BE2C (cell line): ENCODE results near the gene FAM9C.

Experiments
- DNase-seq: peaks from one replicate; pipeline ENCODE4 v3.0.0-alpha.2; 2020
- H3K27me3 ChIP-seq: fragments of 250-450 bp; sonication (Bioruptor Pico); 2 replicates; pipeline ENCODE4 v1.5.1; 2020; ENCODE audit warnings: mild to moderate bottlenecking
- H3K36me3 ChIP-seq: fragments of 250-450 bp; sonication (Bioruptor Pico); 2 replicates; pipeline ENCODE4 v1.5.1; 2020; ENCODE audit warnings: mild to moderate bottlenecking
- H3K4me1 ChIP-seq: fragments of 250-450 bp; sonication (Bioruptor Pico); 2 replicates; pipeline ENCODE4 v1.5.1; 2020
- H3K4me3 ChIP-seq: 2 replicates; pipeline ENCODE4 v1.5.1; 2011; ENCODE audit warnings: low read depth, low read length
- H3K9me3 ChIP-seq: fragments of 250-450 bp; sonication (Bioruptor Pico); 2 replicates; pipeline ENCODE4 v1.5.1; 2020
- TF ChIP-seq, protein P1 (sequence below): IDR thresholded peaks from 2 replicates; pipeline ENCODE4 v1.5.1; 2012; ENCODE audit warnings: mild to moderate bottlenecking, low read depth, low read length

The FAM9C gene

DNA sequence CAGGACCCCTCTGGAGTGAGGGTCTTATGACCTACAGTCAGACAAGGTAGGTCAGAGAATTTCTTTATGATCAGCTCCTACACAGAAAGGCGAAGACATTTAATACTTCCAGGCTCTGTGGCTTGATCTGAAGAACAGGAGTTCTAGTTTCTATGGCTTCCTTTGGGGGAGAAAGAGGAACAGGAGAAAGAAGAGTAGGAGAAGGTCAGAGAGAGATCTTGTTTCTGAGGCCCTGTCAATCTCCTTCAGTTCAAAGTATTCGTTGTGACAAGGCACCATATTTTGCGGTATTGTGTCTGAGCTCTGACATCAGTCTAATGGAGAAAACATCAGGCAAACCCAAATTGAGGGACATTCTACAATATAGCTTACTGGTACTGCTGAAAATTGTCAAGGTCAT lies 52.8 kb downstream of the FAM9C start:
- H3K36me3 ChIP-seq = no peaks in the 10 kb centered on the region
- DNase-seq = no peak
- TF ChIP-seq, protein P1, sequence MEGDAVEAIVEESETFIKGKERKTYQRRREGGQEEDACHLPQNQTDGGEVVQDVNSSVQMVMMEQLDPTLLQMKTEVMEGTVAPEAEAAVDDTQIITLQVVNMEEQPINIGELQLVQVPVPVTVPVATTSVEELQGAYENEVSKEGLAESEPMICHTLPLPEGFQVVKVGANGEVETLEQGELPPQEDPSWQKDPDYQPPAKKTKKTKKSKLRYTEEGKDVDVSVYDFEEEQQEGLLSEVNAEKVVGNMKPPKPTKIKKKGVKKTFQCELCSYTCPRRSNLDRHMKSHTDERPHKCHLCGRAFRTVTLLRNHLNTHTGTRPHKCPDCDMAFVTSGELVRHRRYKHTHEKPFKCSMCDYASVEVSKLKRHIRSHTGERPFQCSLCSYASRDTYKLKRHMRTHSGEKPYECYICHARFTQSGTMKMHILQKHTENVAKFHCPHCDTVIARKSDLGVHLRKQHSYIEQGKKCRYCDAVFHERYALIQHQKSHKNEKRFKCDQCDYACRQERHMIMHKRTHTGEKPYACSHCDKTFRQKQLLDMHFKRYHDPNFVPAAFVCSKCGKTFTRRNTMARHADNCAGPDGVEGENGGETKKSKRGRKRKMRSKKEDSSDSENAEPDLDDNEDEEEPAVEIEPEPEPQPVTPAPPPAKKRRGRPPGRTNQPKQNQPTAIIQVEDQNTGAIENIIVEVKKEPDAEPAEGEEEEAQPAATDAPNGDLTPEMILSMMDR = no peak
- no peaks in the 10 kb centered on the region for H3K9me3 ChIP-seq
- H3K27me3 ChIP-seq = no peaks in the 10 kb centered on the region
- H3K4me3 ChIP-seq = no peak overlapping the region
- no peaks in the 10 kb centered on the region for H3K4me1 ChIP-seq

DNA sequence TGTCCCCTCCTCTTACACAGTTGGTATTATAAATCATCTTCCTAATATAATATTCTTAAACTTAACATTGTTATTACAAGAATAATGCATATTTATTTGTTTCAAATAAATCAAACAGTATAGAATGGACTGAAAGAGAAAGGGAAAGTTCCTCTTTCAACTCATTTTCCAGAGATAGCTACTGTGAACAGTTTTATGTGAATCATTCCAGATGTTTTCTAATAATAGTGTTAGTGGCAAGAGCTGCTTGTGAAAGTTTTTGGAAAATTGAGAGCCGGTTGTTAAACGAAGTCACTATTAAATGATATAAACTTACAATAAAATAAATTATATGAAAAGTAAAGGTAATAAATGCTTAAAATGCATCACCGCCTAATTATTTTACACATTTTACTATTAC lies 55.0 kb downstream of the FAM9C start:
- H3K4me3 ChIP-seq = no peak overlapping the region

DNA sequence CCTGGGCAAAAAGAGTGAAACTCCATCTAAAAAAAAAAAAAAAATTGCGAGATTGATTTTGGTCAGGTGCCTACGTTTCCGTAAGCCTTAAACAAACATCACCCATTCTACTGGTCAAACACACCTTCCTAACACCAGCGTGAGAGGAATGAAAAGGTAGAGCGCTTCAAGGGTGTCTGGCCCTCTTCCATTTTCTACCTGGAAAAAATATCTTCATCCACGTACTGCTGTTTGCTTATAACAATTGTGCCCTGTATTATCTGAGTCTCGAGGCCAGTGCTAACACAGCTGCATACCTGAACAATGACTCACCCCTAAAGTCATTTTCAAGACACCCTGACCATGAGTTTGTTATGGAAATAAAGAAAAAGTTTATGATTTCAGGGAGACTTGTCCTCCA lies 55.6 kb downstream of the FAM9C start:
- DNase-seq = no peak
- TF ChIP-seq, protein P1 = no peak
- no peaks in the 10 kb centered on the region for H3K27me3 ChIP-seq
- no peak overlapping the region for H3K4me3 ChIP-seq
- H3K9me3 ChIP-seq = no peaks in the 10 kb centered on the region
- H3K36me3 ChIP-seq = no peaks in the 10 kb centered on the region
- no peaks in the 10 kb centered on the region for H3K4me1 ChIP-seq

More for the DNA sequence above, 55.0 kb downstream of the FAM9C start:
- no peaks in the 10 kb centered on the region for H3K9me3 ChIP-seq
- no peak for DNase-seq
- TF ChIP-seq, protein P1 = no peak
- no peaks in the 10 kb centered on the region for H3K4me1 ChIP-seq
- H3K27me3 ChIP-seq = no peaks in the 10 kb centered on the region
- H3K36me3 ChIP-seq = no peaks in the 10 kb centered on the region

DNA sequence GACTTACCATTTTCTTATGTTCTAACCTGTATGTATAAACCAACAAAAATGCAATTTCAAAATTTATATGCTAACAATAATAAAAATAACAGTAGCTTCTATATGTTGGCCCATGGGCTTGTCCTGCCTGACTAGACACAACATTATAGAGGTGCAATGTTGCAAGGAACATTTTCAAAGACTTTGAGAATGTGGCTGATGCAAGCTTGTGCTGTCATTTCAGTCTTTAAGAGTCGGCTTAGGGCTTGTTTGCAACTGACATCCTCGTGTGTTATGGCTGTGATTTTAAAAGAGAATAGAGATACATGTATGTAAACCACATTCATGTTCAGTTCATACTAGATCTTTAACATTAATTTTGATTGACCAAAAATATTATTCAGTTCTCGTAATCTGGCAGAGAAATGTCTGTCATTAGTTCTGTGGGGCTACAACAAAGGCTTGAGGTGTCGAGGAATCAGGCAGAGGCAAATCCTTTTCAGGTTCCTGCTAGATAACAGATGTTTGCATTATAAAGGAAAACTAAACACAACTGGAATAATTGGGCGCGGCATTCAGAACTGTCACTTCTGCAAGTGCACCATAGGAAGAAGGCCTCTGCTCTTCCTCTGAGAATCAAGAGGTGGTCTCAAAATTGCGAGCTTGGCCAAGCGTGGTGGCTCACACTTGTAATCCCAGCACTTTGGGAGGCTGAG lies 56.4 kb downstream of the FAM9C start:
- TF ChIP-seq, protein P1 = no peak
- H3K9me3 ChIP-seq = no peaks in the 10 kb centered on the region
- no peaks in the 10 kb centered on the region for H3K4me1 ChIP-seq
- no peaks in the 10 kb centered on the region for H3K27me3 ChIP-seq
- no peak overlapping the region for H3K4me3 ChIP-seq
- H3K36me3 ChIP-seq = no peaks in the 10 kb centered on the region
- no peak for DNase-seq

DNA sequence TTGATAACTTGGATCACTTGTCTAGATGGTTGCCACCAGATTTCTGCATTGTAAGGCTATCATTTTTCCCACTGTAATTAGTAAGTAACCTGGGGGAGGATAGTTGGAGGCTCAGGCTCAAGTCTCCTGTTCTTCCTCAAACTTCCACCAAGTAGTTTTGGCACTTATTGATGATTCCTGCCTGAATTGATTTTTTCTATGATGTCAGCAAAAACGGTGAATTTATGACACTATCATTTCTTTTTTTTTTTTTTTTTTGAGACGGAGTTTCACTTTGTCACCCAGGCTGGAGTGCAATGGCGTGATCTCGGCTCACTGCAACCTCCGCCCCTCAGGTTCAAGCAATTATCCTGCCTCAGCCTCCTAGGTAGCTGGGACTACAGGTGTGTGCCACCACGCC lies 57.1 kb downstream of the FAM9C start:
- TF ChIP-seq, protein P1 = no peak
- no peak for DNase-seq
- no peaks in the 10 kb centered on the region for H3K9me3 ChIP-seq
- H3K27me3 ChIP-seq = no peaks in the 10 kb centered on the region
- no peaks in the 10 kb centered on the region for H3K36me3 ChIP-seq
- H3K4me1 ChIP-seq = no peaks in the 10 kb centered on the region
- H3K4me3 ChIP-seq = no peak overlapping the region

DNA sequence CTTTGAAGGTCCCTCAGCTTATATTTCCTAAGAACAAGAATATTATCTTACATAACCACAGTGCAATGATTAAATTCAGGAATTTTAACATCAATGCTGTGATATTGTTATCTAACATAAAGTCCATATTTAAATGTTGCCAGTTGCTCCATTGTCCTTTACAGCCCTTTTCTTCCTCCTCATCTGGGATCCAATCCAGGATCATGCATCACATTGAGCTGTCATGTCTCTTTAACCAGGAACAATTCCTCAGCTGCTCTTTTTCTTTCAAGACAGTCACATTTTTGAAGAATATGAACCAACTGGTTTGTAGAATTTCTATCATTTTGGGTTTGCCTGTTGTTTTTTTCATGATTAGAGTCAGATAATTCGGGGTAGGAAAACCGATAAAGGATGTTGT lies 57.5 kb downstream of the FAM9C start:
- H3K9me3 ChIP-seq = no peaks in the 10 kb centered on the region
- DNase-seq = no peak
- TF ChIP-seq, protein P1 = no peak
- H3K36me3 ChIP-seq = no peaks in the 10 kb centered on the region
- H3K4me1 ChIP-seq = no peaks in the 10 kb centered on the region
- H3K27me3 ChIP-seq = no peaks in the 10 kb centered on the region
- no peak overlapping the region for H3K4me3 ChIP-seq
